ENCODE measurements around the gene FBXO31. TPM values are rescaled to one million over a fixed set of nuclear protein-coding genes. Genes with fewer than 3 reads are reported as not detected.
A peak's percentile ranks its signal among the peaks of the same experiment; 100 is the strongest.

Gene FBXO31
- total RNA-seq (100 to 1,000 TPM in 1 of 9 donors, 10 to 100 TPM in 8; 19.2 to 106 (median 76.0) TPM), polyA plus RNA-seq (10 to 100 TPM; 22.9 to 31.1 (median 24.9) TPM)
- long read RNA-seq, donor 1, full-length matches to known transcripts: 3 of 264 reads
- long read RNA-seq, donor 1, partial matches to known transcripts: 249 of 264 reads
- long read RNA-seq, donor 1, other reads (novel, unspliced or antisense): 12 of 264 reads
- long read RNA-seq, donor 2, full-length matches to known transcripts: 1 of 1 reads
- long read RNA-seq, donor 2, partial matches to known transcripts: 0 of 1 reads
- long read RNA-seq, donor 2, other reads (novel, unspliced or antisense): 0 of 1 reads
- long read RNA-seq, donor 3, partial matches to known transcripts: 98 of 270 reads
- long read RNA-seq, donor 3, other reads (novel, unspliced or antisense): 172 of 270 reads
- long read RNA-seq, donor 4, full-length matches to known transcripts: 2 of 10 reads
- long read RNA-seq, donor 4, partial matches to known transcripts: 0 of 10 reads
- long read RNA-seq, donor 4, other reads (novel, unspliced or antisense): 8 of 10 reads
- long read RNA-seq, donor 5, full-length matches to known transcripts: 123 of 198 reads
- long read RNA-seq, donor 5, partial matches to known transcripts: 22 of 198 reads
- long read RNA-seq, donor 5, other reads (novel, unspliced or antisense): 53 of 198 reads
- long read RNA-seq, donor 6, partial matches to known transcripts: 0 of 2 reads
- long read RNA-seq, donor 6, other reads (novel, unspliced or antisense): 2 of 2 reads
- long read RNA-seq, donor 7: 0 reads
- long read RNA-seq, donor 8, full-length matches to known transcripts: 4 of 4 reads
- long read RNA-seq, donor 8, partial matches to known transcripts: 0 of 4 reads
- long read RNA-seq, donor 8, other reads (novel, unspliced or antisense): 0 of 4 reads
- long read RNA-seq, donor 9: 0 reads
- long read RNA-seq, donor 10, full-length matches to known transcripts: 2 of 9 reads
- long read RNA-seq, donor 10, partial matches to known transcripts: 7 of 9 reads
- long read RNA-seq, donor 10, other reads (novel, unspliced or antisense): 0 of 9 reads

- Histone ChIP-seq H3K9me3 (replicated peaks in 1 of 3) (no peaks in the 10 kb centered on the region), H3K4me1 (replicated peaks in 1 of 2) (peaks cover 44 to 57% of the 10 kb centered on the region in 2 donors), H3K4me3 (peak within 1 kb of the TSS; percentile 10 to 89 (median 50)), H3K27me3 (no peaks in the 10 kb centered on the region), H3K27ac (peak within 1 kb of the TSS; percentile 65 to 96 (median 88)), H3K36me3 (replicated peaks in 1 of 2) (no peaks in the 10 kb centered on the region)
- no peak for TF ChIP-seq CTCF (IDR thresholded peaks at IDR 0.05)
- peak; percentile 91 to 98 for TF ChIP-seq POLR2A (IDR thresholded peaks at IDR 0.05)
- 0% methylated on average over 9 to 92 of the region's 92 CpGs; no CpG with 5 or more reads in 1 of the 4 donors for WGBS, 4 donors
- DNase-seq: peak; percentile 85 to 93 (median 89)
- intact Hi-C loops (cut with DNase I): loop anchor here in 1 of 2 donors (5.0 kb wide), 1 partner anchor 56 kb away; no protein-coding TSS in a partner anchor
These were observed at the start of gene FBXO31 for GRCh38 chr16:87383505-87384161. FBXO31 (minus strand) TSS chr16:87383776; CDS start chr16:87383744, 32 bp downstream.

- no peak for TF ChIP-seq POLR2A (IDR thresholded peaks at IDR 0.05)
- TF ChIP-seq CTCF (IDR thresholded peaks at IDR 0.05): no peak
- peaks cover 0 to 30% of the 10 kb centered on the region in 2 donors for H3K36me3 ChIP-seq (replicated peaks in 1 of 2)
- intact Hi-C loops (cut with DNase I): no loop called here
- no peak overlapping the region for H3K4me3 ChIP-seq
- no peaks in the 10 kb centered on the region for H3K27me3 ChIP-seq
- peak in 1 of 7 donors; percentile 11 for DNase-seq
- peaks cover 16 to 35% of the 10 kb centered on the region in 2 donors for H3K4me1 ChIP-seq (replicated peaks in 1 of 2)
- peak overlapping the region in 3 of 5 donors; percentile 34 to 81 (median 80) for H3K27ac ChIP-seq
- no peaks in the 10 kb centered on the region for H3K9me3 ChIP-seq (replicated peaks in 1 of 3)
- whole genome bisulfite sequencing, 4 donors: 84 to 86% (median 85%) methylated on average over 15 of the region's 15 CpGs
These were observed 48.8 kb upstream of the FBXO31 start for GRCh38 chr16:87432330-87432915.

DNA sequence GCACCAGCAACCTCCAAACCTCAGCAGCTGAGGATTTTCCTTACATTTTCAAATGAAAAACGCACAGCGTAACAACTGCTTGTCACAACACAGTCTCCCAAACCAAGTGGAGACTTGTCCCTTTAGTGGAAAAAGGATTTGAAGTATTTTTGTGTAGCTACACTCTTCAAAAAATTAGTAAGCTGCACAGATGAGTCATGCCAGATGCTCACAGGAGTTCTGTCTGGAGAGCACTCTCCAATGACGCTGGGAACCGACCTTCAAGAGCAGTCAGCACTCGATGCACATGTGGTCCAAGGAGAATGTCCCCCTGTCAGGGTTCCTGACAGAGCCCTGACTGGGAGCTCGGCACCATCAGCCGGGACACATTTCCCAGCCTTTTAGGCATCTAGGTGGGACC lies 48.4 kb upstream of the FBXO31 start:
- no peaks in the 10 kb centered on the region for H3K9me3 ChIP-seq (replicated peaks in 1 of 3)
- H3K27ac ChIP-seq: peak overlapping the region in 3 of 5 donors; percentile 34 to 81 (median 80)
- intact Hi-C loops (cut with DNase I): no loop called here
- no peaks in the 10 kb centered on the region for H3K27me3 ChIP-seq
- peaks cover 16 to 33% of the 10 kb centered on the region in 2 donors for H3K4me1 ChIP-seq (replicated peaks in 1 of 2)
- no peak for TF ChIP-seq POLR2A (IDR thresholded peaks at IDR 0.05)
- no peak for TF ChIP-seq CTCF (IDR thresholded peaks at IDR 0.05)
- peaks cover 0 to 30% of the 10 kb centered on the region in 2 donors for H3K36me3 ChIP-seq (replicated peaks in 1 of 2)
- no peak overlapping the region for H3K4me3 ChIP-seq
- DNase-seq: peak; percentile 75 to 90 (median 88)
- 39 to 48% (median 46%) methylated on average over 7 of the region's 7 CpGs for WGBS, 4 donors

All from adrenal gland (tissue), 19 donors.